ENCODE data around the gene TRERF1. TPM values are rescaled to one million over a fixed set of nuclear protein-coding genes. Genes with fewer than 3 reads are reported as not detected.
"Not testable (repeated sequence)": the region's sequence is repeated elsewhere in the genome, so short reads cannot be mapped to it uniquely, and the experiment has no call there.

The TRERF1 gene
- total RNA-seq, 1 donor from 2014 or later, result 0.86 TPM

- intact Hi-C loops (cut with DNase I), result no loop called here
- DNase-seq (ENCODE audit: low spot score), result no peak
Measured at GRCh38 chr6:42220807-42221206, 230.9 kb downstream of the TRERF1 start.

GRCh38 chr6:42217519-42218367 lies 234.0 kb downstream of the TRERF1 start, which contains the start of gene MRPS10:
Gene MRPS10, minus strand, starts transcription at chr6:42217861. Its CDS starts 12 bp downstream, at chr6:42217849.
- intact Hi-C loops (cut with DNase I), result loop anchor here (1.0 to 5.0 kb wide), 3 partner anchors 295 to 430 kb away; partner anchors contain the start of genes BYSL, MED20 and TOMM6

GRCh38 chr6:42217157-42217518 lies 234.6 kb downstream of the TRERF1 start:
- no peak for DNase-seq (ENCODE audit: low spot score)
- intact Hi-C loops (cut with DNase I), result loop anchor here (1.0 to 5.0 kb wide), 3 partner anchors 295 to 430 kb away; partner anchors contain the start of genes BYSL, MED20 and TOMM6

More at GRCh38 chr6:42217519-42218367, 234.0 kb downstream of the TRERF1 start, which contains the start of gene MRPS10:
- DNase-seq (ENCODE audit: low spot score), result peak; percentile 97

GRCh38 chr6:42216495-42216894 lies 235.2 kb downstream of the TRERF1 start:
- intact Hi-C loops (cut with DNase I), result loop anchor here (5.0 kb wide), 2 partner anchors 294 to 331 kb away; partner anchors contain the start of genes BYSL and MED20
- not testable (repeated sequence) for DNase-seq (ENCODE audit: low spot score)

- intact Hi-C loops (cut with DNase I), result loop anchor here (5.0 kb wide), 1 partner anchor 135 kb away; no protein-coding TSS in a partner anchor
- no peak for DNase-seq (ENCODE audit: low spot score)
Measured at GRCh38 chr6:42212442-42212841, 239.3 kb downstream of the TRERF1 start.

- DNase-seq (ENCODE audit: low spot score), result no peak
- intact Hi-C loops (cut with DNase I), result loop anchor here (5.0 kb wide), 1 partner anchor 134 kb away; no protein-coding TSS in a partner anchor
Measured at GRCh38 chr6:42211726-42212125, 240.0 kb downstream of the TRERF1 start.

- no peak for DNase-seq (ENCODE audit: low spot score)
- intact Hi-C loops (cut with DNase I), result loop anchor here (5.0 kb wide), 1 partner anchor 133 kb away; no protein-coding TSS in a partner anchor
Measured at GRCh38 chr6:42210551-42210950, 241.2 kb downstream of the TRERF1 start.

GRCh38 chr6:42207559-42207958 lies 244.2 kb downstream of the TRERF1 start:
- intact Hi-C loops (cut with DNase I); DNase-seq (ENCODE audit: low spot score): not testable (repeated sequence)

- no peak for DNase-seq (ENCODE audit: low spot score)
- intact Hi-C loops (cut with DNase I), result no loop called here
Measured at GRCh38 chr6:42204768-42205282, 246.9 kb downstream of the TRERF1 start.

GRCh38 chr6:42203183-42203582 lies 248.5 kb downstream of the TRERF1 start:
- intact Hi-C loops (cut with DNase I), result no loop called here
- DNase-seq (ENCODE audit: low spot score), result no peak

GRCh38 chr6:42202131-42202915 lies 249.4 kb downstream of the TRERF1 start:
- DNase-seq (ENCODE audit: low spot score); intact Hi-C loops (cut with DNase I): not testable (repeated sequence)

- DNase-seq (ENCODE audit: low spot score), result no peak
- intact Hi-C loops (cut with DNase I), result no loop called here
Measured at GRCh38 chr6:42201382-42201781, 250.3 kb downstream of the TRERF1 start.

GRCh38 chr6:42200035-42200434 lies 251.7 kb downstream of the TRERF1 start:
- intact Hi-C loops (cut with DNase I), result no loop called here

GRCh38 chr6:42199106-42199981 lies 252.4 kb downstream of the TRERF1 start:
- intact Hi-C loops (cut with DNase I), result no loop called here
- no peak for DNase-seq (ENCODE audit: low spot score)

More at GRCh38 chr6:42200035-42200434, 251.7 kb downstream of the TRERF1 start:
- no peak for DNase-seq (ENCODE audit: low spot score)

GRCh38 chr6:42197555-42198362 lies 254.0 kb downstream of the TRERF1 start:
- DNase-seq (ENCODE audit: low spot score), result no peak
- intact Hi-C loops (cut with DNase I), result no loop called here

- DNase-seq (ENCODE audit: low spot score), result no peak
- intact Hi-C loops (cut with DNase I), result no loop called here
Measured at GRCh38 chr6:42195415-42195814, 256.3 kb downstream of the TRERF1 start.

- intact Hi-C loops (cut with DNase I), result no loop called here
- no peak for DNase-seq (ENCODE audit: low spot score)
Measured at GRCh38 chr6:42194056-42194455, 257.7 kb downstream of the TRERF1 start.

- intact Hi-C loops (cut with DNase I), result no loop called here
Measured at GRCh38 chr6:42193491-42193894, 258.2 kb downstream of the TRERF1 start.

More at GRCh38 chr6:42193491-42193894, 258.2 kb downstream of the TRERF1 start:
- no peak for DNase-seq (ENCODE audit: low spot score)
